HG03060 (cell line): Measurements from ENCODE around the gene CUBN.

ENCODE experiments used
- ATAC-seq: cut with Tn5 transposase; IDR thresholded peaks from one replicate; pipeline ENCODE4 v1.9.1; 2021; ENCODE audit warnings: low read depth, moderate number of reproducible peaks; ENCODE audit not compliant: unreplicated experiment

CUBN gene

GRCh38 chr10:16964576-16965343 is 164.9 kb downstream of the CUBN start:
- ATAC-seq: no peak

- ATAC-seq: no peak
Observed at GRCh38 chr10:16960551-16960950, 169.1 kb downstream of the CUBN start.

- ATAC-seq: no peak
Observed at GRCh38 chr10:16957038-16957437, 172.6 kb downstream of the CUBN start.

- ATAC-seq: no peak
Observed at GRCh38 chr10:16954280-16955030, 175.2 kb downstream of the CUBN start.

GRCh38 chr10:16953270-16953669 is 176.3 kb downstream of the CUBN start:
- ATAC-seq: no peak

- no peak for ATAC-seq
Observed at GRCh38 chr10:16952610-16953009, 177.0 kb downstream of the CUBN start.

GRCh38 chr10:16952080-16952479 is 177.5 kb downstream of the CUBN start:
- no peak for ATAC-seq

GRCh38 chr10:16950656-16951601 is 178.7 kb downstream of the CUBN start:
- no peak for ATAC-seq

- no peak for ATAC-seq
Observed at GRCh38 chr10:16949816-16950215, 179.8 kb downstream of the CUBN start.

GRCh38 chr10:16948361-16948760 is 181.2 kb downstream of the CUBN start:
- no peak for ATAC-seq

GRCh38 chr10:16947069-16947468 is 182.5 kb downstream of the CUBN start:
- no peak for ATAC-seq

- no peak for ATAC-seq
Observed at GRCh38 chr10:16945593-16945992, 184.0 kb downstream of the CUBN start.

GRCh38 chr10:16944986-16945385 is 184.6 kb downstream of the CUBN start:
- no peak for ATAC-seq

- no peak for ATAC-seq
Observed at GRCh38 chr10:16944402-16944801, 185.2 kb downstream of the CUBN start.

- ATAC-seq: no peak
Observed at GRCh38 chr10:16943295-16944285, 186.0 kb downstream of the CUBN start.

GRCh38 chr10:16942381-16943078 is 187.1 kb downstream of the CUBN start:
- ATAC-seq: no peak

- no peak for ATAC-seq
Observed at GRCh38 chr10:16941870-16942269, 187.7 kb downstream of the CUBN start.

GRCh38 chr10:16941067-16941466 is 188.5 kb downstream of the CUBN start:
- no peak for ATAC-seq

- ATAC-seq: no peak
Observed at GRCh38 chr10:16938952-16939351, 190.7 kb downstream of the CUBN start.
